Gastrocnemius medialis (tissue), 4 donors: ENCODE results near the gene NKX1-2. TPM values are rescaled to one million over a fixed set of nuclear protein-coding genes. Genes with fewer than 3 reads are reported as not detected.
A peak's percentile ranks its signal among the peaks of the same experiment; 100 is the strongest.

Source experiments
- ATAC-seq, 2 donors: fragments of 150-250 bp; one replicate each; pipeline ENCODE4 v1.9.1; 2016
- DNase-seq, 2 donors: peaks; one replicate each; pipeline ENCODE4 v3.0.0-alpha.2; 2019
- H3K27ac ChIP-seq, 4 donors: fragments of 200-600 bp; sonication (generic); 1 replicate in 1 of 4; 2 replicates in 3 of 4; pipeline ENCODE4 v1.5.1; 2016 to 2018; ENCODE audit warnings: mild to moderate bottlenecking in 2 of 4, moderate library complexity in 1 of 4
- H3K27me3 ChIP-seq, 3 donors: fragments of 200-600 bp; sonication (generic) in 2 of 3; 1 replicate in 1 of 3; 2 replicates in 2 of 3; pipeline versions ENCODE4 v1.5.1 to v1.6.0; 2016 to 2019; ENCODE audit warnings: mild to moderate bottlenecking in 1 of 3, moderate library complexity in 1 of 3
- H3K36me3 ChIP-seq, 2 donors: fragments of 200-600 bp; sonication (generic) in 1 of 2; one replicate each; pipeline ENCODE4 v1.5.1; 2017 to 2018
- H3K4me1 ChIP-seq, 2 donors: fragments of 200-600 bp; sonication (generic) in 1 of 2; one replicate each; pipeline ENCODE4 v1.5.1; 2016 to 2017; ENCODE audit warnings: mild to moderate bottlenecking in 2 of 2
- H3K4me3 ChIP-seq, 4 donors: fragments of 200-600 bp; sonication (generic) in 3 of 4; 1 replicate in 1 of 4; 2 replicates in 3 of 4; pipeline ENCODE4 v1.5.1; 2016 to 2019; ENCODE audit warnings: mild to moderate bottlenecking in 2 of 4
- H3K9me3 ChIP-seq, 3 donors: fragments of 200-600 bp; sonication (generic) in 2 of 3; 1 replicate in 1 of 3; 2 replicates in 2 of 3; pipeline ENCODE4 v1.5.1; 2016 to 2019
- POLR2A ChIP-seq, 2 donors: fragments of 450-650 bp; IDR thresholded peaks; one replicate each; pipeline ENCODE4 v1.6.1; 2017; ENCODE audit warnings: antibody characterized with exemption in 2 of 2, mild to moderate bottlenecking in 2 of 2, moderate library complexity in 2 of 2
- in situ Hi-C, 4 donors: fragments of 200-750 bp; cut with MboI; loops; one replicate each; pipeline versions ENCODE4 v1.15.0 to v1.8.0; 2017; ENCODE audit warnings: low sequenced_read_pairs in 4 of 4
- intact Hi-C: fragments of 100-400 bp; cut with DNase I; formaldehyde crosslinking; loops from one replicate; pipeline ENCODE4 v1.15.1; 2023; ENCODE audit warnings: low total_unique reads
- total RNA-seq, 4 donors: library from RNA; depleted of rRNA; stranded (reverse); fragments of >200 nt; gene quantifications; one replicate each; pipeline versions ENCODE4 v1.1.0 to v1.2.3, GENCODE V29; 2016
- TF ChIP-seq, protein P1 (sequence below), 5 experiments: fragments of 450-650 bp in 3 of 5; fragments of 200-600 bp in 2 of 5; sonication (generic) in 2 of 5; IDR thresholded peaks in 4 of 5; conservative IDR thresholded peaks in 1 of 5; 1 replicate in 4 of 5; 2 replicates in 1 of 5; pipeline ENCODE4 v1.5.1; 2016 to 2019; ENCODE audit warnings: antibody characterized with exemption in 5 of 5, mild to moderate bottlenecking in 3 of 5, moderate library complexity in 3 of 5

NKX1-2 gene
- total RNA-seq, 4 donors from 2014 or later = not detected

DNA sequence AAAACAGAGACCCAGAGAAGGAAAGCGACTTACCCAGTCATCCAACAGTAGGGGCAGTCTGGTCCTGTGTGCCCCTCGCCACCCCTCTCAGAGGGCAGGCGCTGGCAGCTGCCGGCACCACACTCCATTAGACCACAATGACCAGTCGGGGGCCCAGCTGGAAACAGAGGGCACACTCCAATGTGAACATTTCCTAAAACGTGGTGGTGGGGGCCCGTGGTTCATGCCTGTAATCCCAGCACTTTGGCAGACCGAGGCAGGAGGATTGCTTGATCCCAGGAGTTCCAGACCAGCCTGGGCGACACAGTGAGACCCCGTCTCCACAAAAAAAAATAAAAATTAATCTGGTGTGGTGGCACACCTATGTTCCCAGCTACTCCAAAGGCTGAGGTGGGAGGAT, 30.2 kb downstream of the NKX1-2 start:
- no peaks in the 10 kb centered on the region for H3K27me3 ChIP-seq
- no peak for TF ChIP-seq POLR2A (IDR thresholded peaks at IDR 0.05)
- TF ChIP-seq, protein P1, sequence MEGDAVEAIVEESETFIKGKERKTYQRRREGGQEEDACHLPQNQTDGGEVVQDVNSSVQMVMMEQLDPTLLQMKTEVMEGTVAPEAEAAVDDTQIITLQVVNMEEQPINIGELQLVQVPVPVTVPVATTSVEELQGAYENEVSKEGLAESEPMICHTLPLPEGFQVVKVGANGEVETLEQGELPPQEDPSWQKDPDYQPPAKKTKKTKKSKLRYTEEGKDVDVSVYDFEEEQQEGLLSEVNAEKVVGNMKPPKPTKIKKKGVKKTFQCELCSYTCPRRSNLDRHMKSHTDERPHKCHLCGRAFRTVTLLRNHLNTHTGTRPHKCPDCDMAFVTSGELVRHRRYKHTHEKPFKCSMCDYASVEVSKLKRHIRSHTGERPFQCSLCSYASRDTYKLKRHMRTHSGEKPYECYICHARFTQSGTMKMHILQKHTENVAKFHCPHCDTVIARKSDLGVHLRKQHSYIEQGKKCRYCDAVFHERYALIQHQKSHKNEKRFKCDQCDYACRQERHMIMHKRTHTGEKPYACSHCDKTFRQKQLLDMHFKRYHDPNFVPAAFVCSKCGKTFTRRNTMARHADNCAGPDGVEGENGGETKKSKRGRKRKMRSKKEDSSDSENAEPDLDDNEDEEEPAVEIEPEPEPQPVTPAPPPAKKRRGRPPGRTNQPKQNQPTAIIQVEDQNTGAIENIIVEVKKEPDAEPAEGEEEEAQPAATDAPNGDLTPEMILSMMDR (IDR thresholded peaks at IDR 0.05 in 4 of 5, conservative IDR thresholded peaks at IDR 0.05 in 1 of 5) = no peak
- H3K9me3 ChIP-seq = no peaks in the 10 kb centered on the region
- in situ Hi-C loops (no loop called here), intact Hi-C loops (loop anchor here (2.0 to 10.0 kb wide), 4 partner anchors 103 to 1415 kb away; partner anchors contain the start of genes ACADSB and IKZF5)
- H3K27ac ChIP-seq = no peak overlapping the region
- H3K4me1 ChIP-seq = peaks cover 24 to 34% of the 10 kb centered on the region in 2 donors
- no peaks in the 10 kb centered on the region for H3K36me3 ChIP-seq
- DNase-seq (no peak), ATAC-seq (no peak)
- H3K4me3 ChIP-seq = peak overlapping the region in 1 of 4 donors; percentile 69

DNA sequence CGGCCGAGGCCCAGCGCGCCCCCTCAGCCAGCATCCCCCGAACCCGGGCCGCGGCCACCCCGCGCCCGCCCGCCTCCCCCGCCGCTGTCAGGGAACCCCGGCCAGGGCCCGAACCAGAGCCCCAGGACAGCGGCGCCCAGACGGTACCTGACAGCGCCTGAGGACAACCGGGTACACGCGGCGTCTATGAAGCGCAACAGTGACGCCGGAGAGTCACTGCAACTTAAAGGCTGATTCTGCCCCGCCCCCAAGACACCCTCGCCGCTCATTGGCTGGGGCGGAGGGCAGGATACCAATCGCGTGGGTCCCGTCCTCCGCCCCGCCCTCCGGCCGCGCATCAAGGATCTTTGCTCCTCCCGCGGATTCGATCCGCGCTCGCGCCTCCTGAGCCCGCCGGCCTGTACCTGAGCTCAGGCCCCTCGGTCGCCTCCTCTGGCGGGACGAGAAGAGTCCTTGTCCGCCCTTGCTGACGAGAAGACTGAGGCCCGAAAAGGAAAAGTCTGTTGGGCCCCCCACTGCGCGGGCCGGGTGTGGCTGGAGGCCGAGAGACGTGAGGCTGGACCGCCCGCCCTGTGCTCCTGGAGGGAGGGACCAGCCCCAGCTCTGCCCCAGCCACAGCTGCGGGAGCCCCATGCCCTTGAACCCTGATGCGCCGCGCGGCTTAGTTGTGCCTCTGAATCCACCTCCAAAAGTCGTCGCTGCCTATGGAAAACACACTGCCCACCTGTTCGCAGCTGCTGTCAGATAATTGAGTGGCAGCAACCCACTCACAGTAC, 30.9 kb downstream of the NKX1-2 start, which contains the start of gene OAT:
Gene OAT (minus strand): TSS at position 198 of the 776 bp plus-strand sequence. CDS start 6,752 bp downstream, outside the sequence.
- H3K4me3 ChIP-seq = peak within 1 kb of the TSS; percentile 67 to 86 (median 76)
- TF ChIP-seq POLR2A (IDR thresholded peaks at IDR 0.05) = peak; percentile 98 to 99
- TF ChIP-seq, protein P1 (IDR thresholded peaks at IDR 0.05 in 4 of 5, conservative IDR thresholded peaks at IDR 0.05 in 1 of 5) = no peak
- no peaks in the 10 kb centered on the region for H3K27me3 ChIP-seq
- H3K27ac ChIP-seq = peak within 1 kb of the TSS; percentile 81 to 95 (median 94)
- H3K9me3 ChIP-seq = no peaks in the 10 kb centered on the region
- H3K4me1 ChIP-seq = peaks cover 31 to 42% of the 10 kb centered on the region in 2 donors
- DNase-seq (peak; percentile 94 to 95), ATAC-seq (peak; percentile 93)
- intact Hi-C loops (loop anchor here (2.0 to 10.0 kb wide), 4 partner anchors 103 to 1414 kb away; partner anchors contain the start of genes ACADSB and IKZF5), in situ Hi-C loops (no loop called here)
- no peaks in the 10 kb centered on the region for H3K36me3 ChIP-seq

DNA sequence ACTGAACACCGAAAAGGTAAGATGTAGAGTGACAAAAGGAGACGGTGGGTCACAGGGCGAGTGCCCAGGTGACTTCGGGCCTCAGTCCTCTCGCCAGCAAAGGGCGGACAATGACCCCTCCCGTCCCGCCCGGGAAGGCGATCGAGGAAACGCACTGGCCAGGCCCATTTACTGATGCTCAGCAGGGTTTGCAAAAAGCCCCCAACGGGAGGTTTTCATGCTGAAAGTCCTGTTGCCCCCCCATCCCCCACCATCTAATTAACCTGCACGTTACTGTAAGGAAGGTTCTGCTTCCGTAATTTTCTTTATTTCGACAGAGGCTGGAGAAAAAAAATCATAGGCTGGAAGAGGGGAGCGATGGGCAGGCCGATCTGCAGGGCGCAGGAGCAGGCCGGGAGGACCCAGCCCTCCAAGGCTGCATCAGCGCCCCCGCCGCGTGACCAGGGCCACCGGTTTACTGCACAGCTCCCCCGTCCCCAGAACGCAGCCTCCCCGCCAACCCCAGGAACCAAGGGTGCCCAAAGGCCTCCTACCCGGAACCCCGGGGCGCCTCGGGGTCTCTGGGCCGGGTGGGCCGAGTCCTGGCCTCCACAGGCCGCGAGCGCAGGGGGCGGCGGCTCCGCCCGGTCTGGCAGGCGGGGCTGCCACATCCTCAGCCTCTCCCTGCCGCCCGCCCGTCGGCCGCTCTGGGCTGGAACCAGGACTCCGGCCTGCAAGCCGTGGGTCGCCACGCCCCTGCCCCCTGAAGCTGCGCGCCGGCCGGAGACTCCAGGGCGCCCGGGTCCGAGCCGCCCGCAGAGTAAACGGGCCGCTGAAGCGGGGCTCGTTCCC, 31.7 kb downstream of the NKX1-2 start:
- Histone ChIP-seq H3K27ac (peak overlapping the region; percentile 81 to 95 (median 94)), H3K4me1 (peaks cover 35 to 45% of the 10 kb centered on the region in 2 donors), H3K4me3 (peak overlapping the region; percentile 67 to 86 (median 76)), H3K27me3 (no peaks in the 10 kb centered on the region), H3K9me3 (no peaks in the 10 kb centered on the region), H3K36me3 (no peaks in the 10 kb centered on the region)
- ATAC-seq (peak; percentile 64 to 70), DNase-seq (peak; percentile 43 to 49)
- TF ChIP-seq, protein P1 (IDR thresholded peaks at IDR 0.05 in 4 of 5, conservative IDR thresholded peaks at IDR 0.05 in 1 of 5) = no peak
- in situ Hi-C loops (no loop called here), intact Hi-C loops (loop anchor here (2.0 to 10.0 kb wide), 4 partner anchors 104 to 1413 kb away; partner anchors contain the start of genes ACADSB and IKZF5)

DNA sequence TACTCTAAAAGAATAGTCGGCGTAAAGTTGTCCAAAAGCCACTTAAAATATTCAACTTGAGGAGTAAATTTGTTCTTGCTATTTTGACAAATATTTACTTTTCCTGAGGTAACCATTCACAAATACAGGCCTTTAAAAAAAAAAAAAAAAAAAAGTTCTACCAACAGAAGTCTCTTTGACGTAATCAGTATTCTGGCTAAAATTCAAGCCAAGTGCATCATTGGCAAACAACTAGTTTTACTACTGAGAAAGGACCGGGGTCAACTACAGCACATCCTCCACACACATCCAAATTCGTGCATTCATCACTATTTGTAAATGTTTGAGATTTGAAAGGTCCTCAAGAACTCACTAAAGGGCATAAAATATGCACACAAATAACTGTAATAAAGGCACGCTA, 33.1 kb downstream of the NKX1-2 start:
- peaks cover 35 to 45% of the 10 kb centered on the region in 2 donors for H3K4me1 ChIP-seq

More for the DNA sequence above, 33.1 kb downstream of the NKX1-2 start:
- H3K4me3 ChIP-seq = peak overlapping the region in 2 of 4 donors; percentile 21 to 69
- intact Hi-C loops (loop anchor here (5.0 to 10.0 kb wide), 3 partner anchors 106 to 1412 kb away; partner anchors contain the start of genes ACADSB and IKZF5), in situ Hi-C loops (no loop called here)
- H3K27me3 ChIP-seq = no peaks in the 10 kb centered on the region
- TF ChIP-seq, protein P1 (IDR thresholded peaks at IDR 0.05 in 4 of 5, conservative IDR thresholded peaks at IDR 0.05 in 1 of 5) = no peak
- no peak for TF ChIP-seq POLR2A (IDR thresholded peaks at IDR 0.05)
- no peak for ATAC-seq
- no peaks in the 10 kb centered on the region for H3K9me3 ChIP-seq
- H3K27ac ChIP-seq = peak overlapping the region; percentile 81 to 95 (median 94)
- DNase-seq = no peak
- no peaks in the 10 kb centered on the region for H3K36me3 ChIP-seq
